ENCODE results near the gene SH3D19.
"Not testable (repeated sequence)": the region's sequence is repeated elsewhere in the genome, so short reads cannot be mapped to it uniquely, and the experiment has no call there.

The SH3D19 gene

DNA sequence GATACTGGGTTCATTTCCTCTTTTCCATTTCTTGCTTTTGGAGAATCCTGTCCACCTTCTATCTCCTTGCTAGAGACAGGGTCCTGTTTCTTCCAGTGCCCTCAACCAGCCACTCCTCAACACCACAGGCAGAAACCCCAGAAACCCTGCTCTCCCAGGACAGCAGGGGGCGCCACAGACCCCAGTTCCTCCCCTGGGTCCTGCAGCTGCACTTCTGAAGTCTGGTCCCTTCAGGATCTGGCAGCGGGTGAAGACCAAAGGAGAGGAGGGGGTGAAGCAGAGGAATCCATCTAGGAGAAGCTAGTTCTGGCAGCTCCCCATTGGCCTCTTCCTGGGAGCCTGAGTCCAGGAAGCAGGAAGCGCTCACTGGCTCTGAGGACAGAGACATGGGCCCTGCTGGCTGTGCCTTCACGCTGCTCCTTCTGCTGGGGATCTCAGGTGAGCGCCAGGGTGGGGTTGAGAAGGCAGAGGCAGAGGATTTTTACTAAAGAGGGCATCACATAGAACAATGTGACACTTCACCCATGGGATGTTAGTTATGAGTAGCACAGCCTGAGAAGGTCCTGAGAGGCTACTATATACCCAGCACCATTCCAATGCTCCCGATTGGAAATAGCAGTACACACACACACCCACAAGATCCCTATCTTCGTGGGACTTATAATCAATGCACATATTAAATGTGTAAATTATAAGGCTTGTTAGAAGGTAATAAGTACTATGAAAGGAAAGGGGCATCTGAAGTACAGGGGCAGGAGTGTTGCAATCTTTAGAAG lies 48.4 kb downstream of the SH3D19 start, which contains the start of gene PRSS48:
Gene PRSS48 (plus strand): TSS at position 375 of the 776 bp plus-strand sequence. CDS start 12 bp downstream, at position 387.
- H3K4me3 ChIP-seq (ENCODE audit: low read depth in 1 of 5, low read length in 5 of 5): no peak within 1 kb of the TSS
- H3K27me3 ChIP-seq (ENCODE audit: control insufficient read depth in 5 of 5, insufficient read depth in 4 of 5, low read length in 5 of 5): no peaks in the 10 kb centered on the region
- H3K9ac ChIP-seq (ENCODE audit: low read length in 5 of 5): no peak within 1 kb of the TSS

DNA sequence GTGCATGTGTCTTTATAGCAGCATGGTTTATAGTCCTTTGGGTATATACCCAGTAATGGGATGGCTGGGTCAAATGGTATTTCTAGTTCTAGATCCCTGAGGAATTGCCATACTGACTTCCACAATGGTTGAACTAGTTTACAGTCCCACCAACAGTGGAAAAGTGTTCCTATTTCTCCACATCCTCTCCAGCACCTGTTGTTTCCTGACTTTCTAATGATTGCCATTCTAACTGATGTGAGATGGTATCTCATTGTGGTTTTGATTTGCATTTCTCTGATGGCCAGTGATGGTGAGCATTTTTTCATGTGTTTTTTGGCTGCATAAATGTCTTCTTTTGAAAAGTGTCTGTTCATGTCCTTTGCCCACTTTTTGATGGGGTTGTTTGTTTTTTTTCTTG lies 56.5 kb downstream of the SH3D19 start:
- H3K27ac ChIP-seq (ENCODE audit: low read depth, low read length); H3K4me1 ChIP-seq (ENCODE audit: control insufficient read depth in 5 of 5, insufficient read depth in 5 of 5, low read length in 5 of 5); H3K36me3 ChIP-seq (ENCODE audit: control insufficient read depth in 5 of 5, insufficient read depth in 5 of 5, low read length in 5 of 5); H3K9ac ChIP-seq (ENCODE audit: low read length in 5 of 5); H3K4me3 ChIP-seq (ENCODE audit: low read depth in 1 of 5, low read length in 5 of 5); H3K27me3 ChIP-seq (ENCODE audit: control insufficient read depth in 5 of 5, insufficient read depth in 4 of 5, low read length in 5 of 5); H3K9me3 ChIP-seq (ENCODE audit: control insufficient read depth in 5 of 5, low read length in 5 of 5): not testable (repeated sequence)

More for the DNA sequence above, 48.4 kb downstream of the SH3D19 start, which contains the start of gene PRSS48:
- Histone ChIP-seq H3K36me3 (ENCODE audit: control insufficient read depth in 5 of 5, insufficient read depth in 5 of 5, low read length in 5 of 5) (no peaks in the 10 kb centered on the region), H3K9me3 (ENCODE audit: control insufficient read depth in 5 of 5, low read length in 5 of 5) (no peaks in the 10 kb centered on the region), H3K4me1 (ENCODE audit: control insufficient read depth in 5 of 5, insufficient read depth in 5 of 5, low read length in 5 of 5) (peaks cover 0 to 5% (median 0%) of the 10 kb centered on the region in 5 donors), H3K27ac (ENCODE audit: low read depth, low read length) (no peak within 1 kb of the TSS)

DNA sequence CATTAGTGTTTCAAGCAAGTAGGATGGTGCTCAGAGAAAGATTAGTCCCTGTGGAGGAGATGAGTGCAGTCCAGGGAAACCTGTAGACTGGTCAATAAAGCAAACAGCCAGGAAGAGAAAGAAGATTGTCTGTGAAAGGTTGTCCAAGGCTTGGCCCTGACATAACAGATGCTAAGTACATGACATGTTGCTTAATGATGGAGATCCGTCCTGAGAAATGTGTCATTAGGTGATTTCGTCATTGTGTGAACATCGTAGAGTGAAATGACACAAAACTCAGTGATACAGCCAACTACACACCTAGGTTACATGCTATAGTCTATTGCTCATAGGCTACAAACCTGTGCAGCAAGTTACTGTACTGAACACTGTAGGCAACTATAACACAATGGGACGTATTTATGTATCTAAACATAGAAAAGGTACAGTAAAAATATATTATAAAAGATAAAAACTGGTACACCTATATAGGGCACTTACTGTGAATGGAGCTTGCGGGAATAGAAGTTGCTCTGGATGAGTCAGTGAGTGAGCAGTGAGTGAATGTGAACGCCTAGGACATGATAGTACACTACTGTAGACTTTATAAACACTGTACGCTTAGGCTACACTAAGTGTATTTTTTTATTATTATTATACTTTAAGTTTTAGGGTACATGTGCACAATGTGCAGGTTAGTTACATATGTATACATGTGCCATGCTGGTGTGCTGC lies 57.4 kb downstream of the SH3D19 start:
- Histone ChIP-seq H3K27ac (ENCODE audit: low read depth, low read length) (no peak overlapping the region), H3K4me1 (ENCODE audit: control insufficient read depth in 5 of 5, insufficient read depth in 5 of 5, low read length in 5 of 5) (peaks cover 1 to 8% (median 5%) of the 10 kb centered on the region in 5 donors), H3K4me3 (ENCODE audit: low read depth in 1 of 5, low read length in 5 of 5) (no peak overlapping the region), H3K27me3 (ENCODE audit: control insufficient read depth in 5 of 5, insufficient read depth in 4 of 5, low read length in 5 of 5) (no peaks in the 10 kb centered on the region), H3K9ac (ENCODE audit: low read length in 5 of 5) (no peak overlapping the region), H3K36me3 (ENCODE audit: control insufficient read depth in 5 of 5, insufficient read depth in 5 of 5, low read length in 5 of 5) (no peaks in the 10 kb centered on the region), H3K9me3 (ENCODE audit: control insufficient read depth in 5 of 5, low read length in 5 of 5) (no peaks in the 10 kb centered on the region)

DNA sequence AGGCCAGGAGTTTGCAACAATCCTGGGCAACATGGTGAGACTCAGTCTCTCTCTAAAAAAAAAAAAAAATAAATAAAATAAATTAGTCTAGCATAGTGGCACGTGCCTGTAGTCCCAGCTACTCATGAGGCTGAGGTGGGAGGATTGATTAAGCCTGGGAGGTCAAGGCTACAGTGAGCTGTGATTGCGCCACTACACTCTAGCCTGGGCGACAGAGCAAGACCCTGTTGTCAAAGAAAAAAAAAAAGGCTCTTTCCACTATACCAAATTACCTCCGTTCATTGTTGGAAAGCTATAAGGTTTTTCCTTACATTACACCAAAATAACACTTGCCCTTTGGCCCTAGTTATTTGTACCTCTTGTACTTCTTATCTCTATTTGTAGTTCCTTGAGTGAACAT lies 58.3 kb downstream of the SH3D19 start:
- H3K9me3 ChIP-seq (ENCODE audit: control insufficient read depth in 5 of 5, low read length in 5 of 5): no peaks in the 10 kb centered on the region
- no peak overlapping the region for H3K9ac ChIP-seq (ENCODE audit: low read length in 5 of 5)
- no peak overlapping the region for H3K4me3 ChIP-seq (ENCODE audit: low read depth in 1 of 5, low read length in 5 of 5)
- no peaks in the 10 kb centered on the region for H3K27me3 ChIP-seq (ENCODE audit: control insufficient read depth in 5 of 5, insufficient read depth in 4 of 5, low read length in 5 of 5)
- H3K4me1 ChIP-seq (ENCODE audit: control insufficient read depth in 5 of 5, insufficient read depth in 5 of 5, low read length in 5 of 5): peaks cover 2 to 17% (median 13%) of the 10 kb centered on the region in 5 donors
- no peak overlapping the region for H3K27ac ChIP-seq (ENCODE audit: low read depth, low read length)
- no peaks in the 10 kb centered on the region for H3K36me3 ChIP-seq (ENCODE audit: control insufficient read depth in 5 of 5, insufficient read depth in 5 of 5, low read length in 5 of 5)

DNA sequence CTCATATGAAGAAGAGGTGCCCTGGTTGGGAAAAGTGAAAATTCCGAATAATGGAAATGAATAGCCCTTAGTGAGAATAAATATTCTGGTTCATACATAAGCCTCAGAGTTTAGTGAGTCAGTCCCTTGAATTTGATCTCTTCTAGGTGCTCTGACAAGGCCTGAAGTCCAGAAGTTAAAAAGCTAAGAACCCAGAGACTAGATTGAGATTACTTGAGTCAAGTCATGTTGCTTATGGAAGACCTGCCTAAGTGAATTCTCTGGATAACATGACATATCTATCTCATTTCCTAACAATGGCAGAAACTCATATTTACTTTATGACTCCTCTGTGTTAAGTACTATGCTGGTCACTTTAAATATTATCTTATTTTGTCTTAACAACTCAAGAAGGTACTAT lies 58.9 kb downstream of the SH3D19 start:
- no peaks in the 10 kb centered on the region for H3K36me3 ChIP-seq (ENCODE audit: control insufficient read depth in 5 of 5, insufficient read depth in 5 of 5, low read length in 5 of 5)
- no peak overlapping the region for H3K27ac ChIP-seq (ENCODE audit: low read depth, low read length)

DNA sequence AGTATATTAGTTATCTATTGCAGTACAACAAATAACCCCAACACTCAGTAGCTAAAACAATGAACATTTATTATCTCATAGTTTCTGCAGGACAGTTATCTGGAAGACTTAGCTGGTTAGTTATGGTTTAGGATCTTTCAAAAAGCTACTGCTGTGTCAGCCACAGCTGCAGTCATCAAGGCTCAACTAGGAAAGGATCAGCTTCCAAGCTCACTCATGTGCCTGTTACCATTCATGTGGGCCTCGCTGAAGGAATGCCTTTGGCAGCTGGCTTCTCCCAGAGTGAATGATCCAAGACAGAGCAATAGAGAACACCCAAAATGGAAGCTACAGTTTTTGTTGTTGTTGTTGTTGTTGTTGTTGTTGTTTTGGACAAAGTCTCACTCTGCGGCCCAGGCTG lies 62.0 kb downstream of the SH3D19 start:
- Histone ChIP-seq H3K4me3 (ENCODE audit: low read depth in 1 of 5, low read length in 5 of 5) (no peak overlapping the region), H3K27me3 (ENCODE audit: control insufficient read depth in 5 of 5, insufficient read depth in 4 of 5, low read length in 5 of 5) (no peaks in the 10 kb centered on the region), H3K36me3 (ENCODE audit: control insufficient read depth in 5 of 5, insufficient read depth in 5 of 5, low read length in 5 of 5) (no peaks in the 10 kb centered on the region), H3K4me1 (ENCODE audit: control insufficient read depth in 5 of 5, insufficient read depth in 5 of 5, low read length in 5 of 5) (peaks cover 2 to 22% (median 16%) of the 10 kb centered on the region in 5 donors), H3K9ac (ENCODE audit: low read length in 5 of 5) (no peak overlapping the region), H3K27ac (ENCODE audit: low read depth, low read length) (no peak overlapping the region), H3K9me3 (ENCODE audit: control insufficient read depth in 5 of 5, low read length in 5 of 5) (no peaks in the 10 kb centered on the region)

More for the DNA sequence above, 58.9 kb downstream of the SH3D19 start:
- H3K9ac ChIP-seq (ENCODE audit: low read length in 5 of 5): no peak overlapping the region
- H3K9me3 ChIP-seq (ENCODE audit: control insufficient read depth in 5 of 5, low read length in 5 of 5): no peaks in the 10 kb centered on the region
- H3K27me3 ChIP-seq (ENCODE audit: control insufficient read depth in 5 of 5, insufficient read depth in 4 of 5, low read length in 5 of 5): no peaks in the 10 kb centered on the region
- no peak overlapping the region for H3K4me3 ChIP-seq (ENCODE audit: low read depth in 1 of 5, low read length in 5 of 5)
- H3K4me1 ChIP-seq (ENCODE audit: control insufficient read depth in 5 of 5, insufficient read depth in 5 of 5, low read length in 5 of 5): peaks cover 2 to 22% (median 16%) of the 10 kb centered on the region in 5 donors

DNA sequence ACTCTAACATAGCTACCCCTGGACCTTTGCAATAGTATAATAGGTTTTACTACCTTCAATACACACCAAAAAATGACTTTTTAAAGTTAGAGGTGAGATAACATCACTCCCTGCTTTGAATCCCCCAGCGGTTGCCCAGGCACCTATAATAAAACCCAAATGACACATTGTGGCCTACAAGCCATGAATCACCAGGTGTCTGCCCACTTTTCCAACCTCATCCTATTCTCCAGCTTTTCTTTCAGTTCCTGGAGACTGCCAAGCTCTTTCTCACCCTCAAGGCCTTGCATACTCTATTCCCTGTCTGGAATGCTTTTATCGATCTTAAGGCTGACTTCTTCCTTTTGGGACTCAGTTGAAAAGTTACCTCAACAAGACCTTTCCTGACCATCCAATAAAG lies 64.9 kb downstream of the SH3D19 start:
- Histone ChIP-seq H3K27me3 (ENCODE audit: control insufficient read depth in 5 of 5, insufficient read depth in 4 of 5, low read length in 5 of 5) (no peaks in the 10 kb centered on the region), H3K4me1 (ENCODE audit: control insufficient read depth in 5 of 5, insufficient read depth in 5 of 5, low read length in 5 of 5) (peaks cover 2 to 22% (median 16%) of the 10 kb centered on the region in 5 donors), H3K4me3 (ENCODE audit: low read depth in 1 of 5, low read length in 5 of 5) (no peak overlapping the region), H3K27ac (ENCODE audit: low read depth, low read length) (no peak overlapping the region), H3K36me3 (ENCODE audit: control insufficient read depth in 5 of 5, insufficient read depth in 5 of 5, low read length in 5 of 5) (no peaks in the 10 kb centered on the region), H3K9me3 (ENCODE audit: control insufficient read depth in 5 of 5, low read length in 5 of 5) (no peaks in the 10 kb centered on the region), H3K9ac (ENCODE audit: low read length in 5 of 5) (no peak overlapping the region)

DNA sequence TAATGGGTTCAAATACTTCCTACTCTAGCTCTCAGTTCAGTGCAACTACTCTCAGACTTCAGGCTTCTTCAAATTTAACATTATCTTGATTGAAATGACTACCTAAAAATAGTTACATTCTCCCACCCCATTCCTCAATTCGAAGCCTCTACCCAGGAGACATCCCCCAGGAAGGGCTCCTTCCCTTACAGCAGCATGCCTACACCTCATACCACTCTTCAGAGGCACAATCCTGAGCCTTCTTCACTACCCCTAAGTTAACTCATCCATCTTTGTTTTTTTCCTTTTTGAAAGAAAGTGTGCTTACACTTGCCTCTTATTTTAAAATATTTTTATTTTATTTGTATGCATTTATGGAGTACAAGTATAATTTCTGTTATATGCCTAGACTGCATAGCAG lies 65.7 kb downstream of the SH3D19 start:
- Histone ChIP-seq H3K27me3 (ENCODE audit: control insufficient read depth in 5 of 5, insufficient read depth in 4 of 5, low read length in 5 of 5) (no peaks in the 10 kb centered on the region), H3K9me3 (ENCODE audit: control insufficient read depth in 5 of 5, low read length in 5 of 5) (no peaks in the 10 kb centered on the region), H3K9ac (ENCODE audit: low read length in 5 of 5) (no peak overlapping the region), H3K36me3 (ENCODE audit: control insufficient read depth in 5 of 5, insufficient read depth in 5 of 5, low read length in 5 of 5) (no peaks in the 10 kb centered on the region), H3K4me1 (ENCODE audit: control insufficient read depth in 5 of 5, insufficient read depth in 5 of 5, low read length in 5 of 5) (peaks cover 2 to 22% (median 16%) of the 10 kb centered on the region in 5 donors), H3K27ac (ENCODE audit: low read depth, low read length) (no peak overlapping the region), H3K4me3 (ENCODE audit: low read depth in 1 of 5, low read length in 5 of 5) (no peak overlapping the region)

DNA sequence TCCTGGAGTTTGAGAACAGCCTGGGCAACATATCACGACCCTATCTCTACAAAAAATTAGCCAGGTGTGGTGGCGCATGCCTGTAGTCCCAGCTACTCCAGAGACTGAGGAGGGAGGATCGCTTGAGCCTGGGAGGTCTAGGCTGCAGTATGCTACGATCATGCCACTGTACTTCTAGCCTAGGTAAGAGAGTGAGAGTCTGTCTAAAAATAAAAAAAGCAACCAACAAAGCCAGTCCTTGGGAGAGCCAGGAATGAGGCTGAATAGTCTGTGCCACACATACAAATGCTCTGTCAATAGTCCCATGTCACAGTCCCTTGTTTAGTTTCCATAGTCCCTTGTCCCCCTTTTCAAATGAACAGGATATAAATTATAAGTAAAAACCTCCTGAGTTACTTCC lies 67.7 kb downstream of the SH3D19 start:
- Histone ChIP-seq H3K4me3 (ENCODE audit: low read depth in 1 of 5, low read length in 5 of 5) (no peak overlapping the region), H3K4me1 (ENCODE audit: control insufficient read depth in 5 of 5, insufficient read depth in 5 of 5, low read length in 5 of 5) (peaks cover 0 to 11% (median 9%) of the 10 kb centered on the region in 5 donors), H3K9me3 (ENCODE audit: control insufficient read depth in 5 of 5, low read length in 5 of 5) (no peaks in the 10 kb centered on the region), H3K27ac (ENCODE audit: low read depth, low read length) (no peak overlapping the region), H3K36me3 (ENCODE audit: control insufficient read depth in 5 of 5, insufficient read depth in 5 of 5, low read length in 5 of 5) (no peaks in the 10 kb centered on the region), H3K9ac (ENCODE audit: low read length in 5 of 5) (no peak overlapping the region), H3K27me3 (ENCODE audit: control insufficient read depth in 5 of 5, insufficient read depth in 4 of 5, low read length in 5 of 5) (no peaks in the 10 kb centered on the region)

DNA sequence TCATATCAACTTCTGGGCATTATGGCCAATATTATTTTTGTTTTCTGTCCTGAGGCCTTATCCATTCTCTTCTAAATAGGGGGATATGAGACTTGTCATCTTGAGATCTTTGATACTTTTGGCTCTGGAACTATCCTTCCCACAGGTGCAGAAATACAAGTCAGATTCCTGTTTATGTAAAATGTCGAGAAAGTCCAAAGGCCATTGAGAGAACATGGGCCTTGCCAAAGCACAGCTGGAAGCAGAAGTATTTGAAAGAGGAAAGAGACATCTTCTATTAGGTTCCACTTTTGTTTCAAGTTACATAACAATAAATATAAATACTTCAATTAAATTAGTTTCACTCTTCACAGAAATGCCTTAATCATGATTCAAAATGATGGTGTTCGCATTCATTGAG lies 69.3 kb downstream of the SH3D19 start:
- no peak overlapping the region for H3K4me3 ChIP-seq (ENCODE audit: low read depth in 1 of 5, low read length in 5 of 5)
- no peaks in the 10 kb centered on the region for H3K9me3 ChIP-seq (ENCODE audit: control insufficient read depth in 5 of 5, low read length in 5 of 5)
- H3K36me3 ChIP-seq (ENCODE audit: control insufficient read depth in 5 of 5, insufficient read depth in 5 of 5, low read length in 5 of 5): no peaks in the 10 kb centered on the region
- H3K27me3 ChIP-seq (ENCODE audit: control insufficient read depth in 5 of 5, insufficient read depth in 4 of 5, low read length in 5 of 5): no peaks in the 10 kb centered on the region
- peaks cover 0 to 12% (median 0%) of the 10 kb centered on the region in 5 donors for H3K4me1 ChIP-seq (ENCODE audit: control insufficient read depth in 5 of 5, insufficient read depth in 5 of 5, low read length in 5 of 5)
- H3K27ac ChIP-seq (ENCODE audit: low read depth, low read length): no peak overlapping the region
- H3K9ac ChIP-seq (ENCODE audit: low read length in 5 of 5): no peak overlapping the region

Data from subcutaneous abdominal adipose tissue (tissue), 5 donors.